ENCODE data around the gene KRTCAP2.
"Not testable (repeated sequence)": the region's sequence is repeated elsewhere in the genome, so short reads cannot be mapped to it uniquely, and the experiment has no call there.

The KRTCAP2 gene

GRCh38 chr1:155197901-155198546 is 24.9 kb upstream of the KRTCAP2 start:
- H3K4me1 ChIP-seq (ENCODE audit: control insufficient read depth, insufficient read depth, low read length) = peaks cover 15% of the 10 kb centered on the region
- no peak overlapping the region for H3K9ac ChIP-seq (ENCODE audit: low read depth, low read length)
- no peaks in the 10 kb centered on the region for H3K27me3 ChIP-seq (ENCODE audit: control insufficient read depth, insufficient read depth, low read length)
- H3K4me3 ChIP-seq (ENCODE audit: low read depth, low read length) = no peak overlapping the region
- H3K27ac ChIP-seq (ENCODE audit: low read depth, low read length) = peak overlapping the region; percentile 99
- no peaks in the 10 kb centered on the region for H3K9me3 ChIP-seq (ENCODE audit: control insufficient read depth, insufficient read depth, low read length)
- H3K36me3 ChIP-seq (ENCODE audit: control insufficient read depth, insufficient read depth, low read length) = peaks cover 64% of the 10 kb centered on the region

DNA sequence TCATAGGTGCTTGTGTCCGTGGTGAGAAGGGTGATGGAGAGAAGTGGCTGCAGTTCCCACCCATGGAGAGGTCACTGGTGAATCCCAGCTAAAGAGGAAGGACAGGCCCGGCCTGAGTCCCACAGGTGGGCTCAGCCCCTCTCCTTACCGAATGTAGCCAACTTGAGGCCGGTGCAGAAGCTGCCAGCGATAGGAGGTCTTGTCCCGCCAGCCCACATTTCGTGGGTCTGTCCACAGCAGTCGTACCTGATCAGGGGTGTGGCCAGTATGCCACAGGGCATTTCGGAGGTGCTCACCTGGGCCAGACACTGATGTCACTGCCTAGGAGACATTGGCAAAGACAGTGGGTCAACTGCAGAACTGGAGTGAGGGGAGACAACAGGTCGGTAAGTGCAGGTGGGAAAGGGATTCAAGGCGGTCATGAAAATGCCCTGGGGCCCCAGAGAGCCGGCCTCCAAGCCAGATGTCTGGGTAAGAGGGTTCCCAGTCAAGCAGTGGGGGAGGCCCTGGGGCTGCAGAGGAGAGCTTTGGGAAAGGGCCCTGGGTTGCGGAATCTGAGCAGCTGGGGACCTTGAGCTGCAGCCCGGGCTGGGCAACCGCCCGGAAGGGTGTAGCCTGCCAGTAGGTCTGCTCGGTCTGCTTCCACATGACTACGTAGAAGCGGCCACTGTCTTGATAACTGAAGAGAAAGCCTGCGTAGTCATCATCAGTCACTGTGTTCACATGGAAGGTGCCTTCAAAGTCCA is 24.0 kb upstream of the KRTCAP2 start:
- H3K9ac ChIP-seq (ENCODE audit: low read depth, low read length) = peak overlapping the region; percentile 59
- peak overlapping the region; percentile 98 for H3K4me3 ChIP-seq (ENCODE audit: low read depth, low read length)

DNA sequence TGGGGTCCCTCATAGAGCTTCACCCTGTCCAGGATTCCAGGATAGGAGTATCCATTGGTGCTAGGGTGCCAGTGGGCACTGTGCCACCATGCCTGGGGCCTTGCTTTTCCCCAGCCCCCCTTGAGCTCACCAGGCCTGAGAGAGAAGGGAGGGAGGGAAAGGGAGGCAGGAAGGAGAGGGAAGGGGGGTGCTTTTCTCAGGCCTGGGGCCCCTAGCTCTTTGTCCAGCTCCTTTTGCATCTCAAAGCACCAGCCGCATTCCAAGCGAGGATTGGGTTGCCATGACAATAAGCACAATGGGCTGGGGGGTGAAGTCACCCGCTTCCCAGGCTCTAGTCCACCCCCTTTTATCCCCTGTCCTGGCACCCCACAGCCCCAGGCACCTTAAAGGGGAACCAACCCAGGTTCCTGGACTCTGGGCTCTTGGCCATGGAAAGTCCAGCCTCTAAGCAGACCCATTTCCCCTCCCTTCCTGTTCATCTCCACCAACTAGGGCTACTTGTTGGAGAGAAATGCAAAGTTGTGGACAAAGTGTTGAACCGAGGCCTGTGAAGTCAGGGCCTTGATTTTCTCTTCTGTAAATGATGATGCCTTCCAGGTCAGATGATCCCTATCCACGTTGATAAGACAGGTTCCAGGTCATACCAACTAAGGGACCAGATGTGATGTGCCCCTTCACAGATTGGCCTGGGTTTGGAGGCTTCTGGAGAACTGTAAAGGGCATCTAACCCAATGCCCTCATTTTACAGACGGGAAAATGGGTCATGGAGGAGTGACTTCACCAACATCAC is 23.2 kb upstream of the KRTCAP2 start:
- Histone ChIP-seq H3K9ac (ENCODE audit: low read depth, low read length) (peak overlapping the region; percentile 88), H3K4me3 (ENCODE audit: low read depth, low read length) (peak overlapping the region; percentile 98), H3K36me3 (ENCODE audit: control insufficient read depth, insufficient read depth, low read length) (peaks cover 47% of the 10 kb centered on the region), H3K9me3 (ENCODE audit: control insufficient read depth, insufficient read depth, low read length) (no peaks in the 10 kb centered on the region), H3K4me1 (ENCODE audit: control insufficient read depth, insufficient read depth, low read length) (peaks cover 19% of the 10 kb centered on the region), H3K27ac (ENCODE audit: low read depth, low read length) (peak overlapping the region; percentile 99), H3K27me3 (ENCODE audit: control insufficient read depth, insufficient read depth, low read length) (peaks cover 3% of the 10 kb centered on the region; the same call in 1 of the 2 replicates)

More for the DNA sequence above, 24.0 kb upstream of the KRTCAP2 start:
- Histone ChIP-seq H3K4me1 (ENCODE audit: control insufficient read depth, insufficient read depth, low read length) (peaks cover 19% of the 10 kb centered on the region), H3K36me3 (ENCODE audit: control insufficient read depth, insufficient read depth, low read length) (peaks cover 55% of the 10 kb centered on the region), H3K27ac (ENCODE audit: low read depth, low read length) (peak overlapping the region; percentile 99), H3K27me3 (ENCODE audit: control insufficient read depth, insufficient read depth, low read length) (peaks cover 3% of the 10 kb centered on the region; the same call in 1 of the 2 replicates), H3K9me3 (ENCODE audit: control insufficient read depth, insufficient read depth, low read length) (no peaks in the 10 kb centered on the region)

- Histone ChIP-seq H3K4me3 (ENCODE audit: low read depth, low read length) (peak overlapping the region; percentile 98), H3K27ac (ENCODE audit: low read depth, low read length) (peak overlapping the region; percentile 99)
Observed at GRCh38 chr1:155195201-155196102, 22.3 kb upstream of the KRTCAP2 start.

GRCh38 chr1:155193991-155194240 is 20.8 kb upstream of the KRTCAP2 start:
- Histone ChIP-seq H3K36me3 (ENCODE audit: control insufficient read depth, insufficient read depth, low read length) (peaks cover 25% of the 10 kb centered on the region), H3K4me3 (ENCODE audit: low read depth, low read length) (peak overlapping the region; percentile 98), H3K9ac (ENCODE audit: low read depth, low read length) (peak overlapping the region; percentile 91), H3K27ac (ENCODE audit: low read depth, low read length) (peak overlapping the region; percentile 99), H3K4me1 (ENCODE audit: control insufficient read depth, insufficient read depth, low read length) (peaks cover 19% of the 10 kb centered on the region)
- not testable (repeated sequence) for H3K27me3 ChIP-seq (ENCODE audit: control insufficient read depth, insufficient read depth, low read length); H3K9me3 ChIP-seq (ENCODE audit: control insufficient read depth, insufficient read depth, low read length)

More at GRCh38 chr1:155195201-155196102, 22.3 kb upstream of the KRTCAP2 start:
- H3K27me3 ChIP-seq (ENCODE audit: control insufficient read depth, insufficient read depth, low read length) = peaks cover 3% of the 10 kb centered on the region; the same call in 1 of the 2 replicates
- H3K9ac ChIP-seq (ENCODE audit: low read depth, low read length) = peak overlapping the region; percentile 88
- no peaks in the 10 kb centered on the region for H3K9me3 ChIP-seq (ENCODE audit: control insufficient read depth, insufficient read depth, low read length)
- peaks cover 19% of the 10 kb centered on the region for H3K4me1 ChIP-seq (ENCODE audit: control insufficient read depth, insufficient read depth, low read length)
- peaks cover 38% of the 10 kb centered on the region for H3K36me3 ChIP-seq (ENCODE audit: control insufficient read depth, insufficient read depth, low read length)

DNA sequence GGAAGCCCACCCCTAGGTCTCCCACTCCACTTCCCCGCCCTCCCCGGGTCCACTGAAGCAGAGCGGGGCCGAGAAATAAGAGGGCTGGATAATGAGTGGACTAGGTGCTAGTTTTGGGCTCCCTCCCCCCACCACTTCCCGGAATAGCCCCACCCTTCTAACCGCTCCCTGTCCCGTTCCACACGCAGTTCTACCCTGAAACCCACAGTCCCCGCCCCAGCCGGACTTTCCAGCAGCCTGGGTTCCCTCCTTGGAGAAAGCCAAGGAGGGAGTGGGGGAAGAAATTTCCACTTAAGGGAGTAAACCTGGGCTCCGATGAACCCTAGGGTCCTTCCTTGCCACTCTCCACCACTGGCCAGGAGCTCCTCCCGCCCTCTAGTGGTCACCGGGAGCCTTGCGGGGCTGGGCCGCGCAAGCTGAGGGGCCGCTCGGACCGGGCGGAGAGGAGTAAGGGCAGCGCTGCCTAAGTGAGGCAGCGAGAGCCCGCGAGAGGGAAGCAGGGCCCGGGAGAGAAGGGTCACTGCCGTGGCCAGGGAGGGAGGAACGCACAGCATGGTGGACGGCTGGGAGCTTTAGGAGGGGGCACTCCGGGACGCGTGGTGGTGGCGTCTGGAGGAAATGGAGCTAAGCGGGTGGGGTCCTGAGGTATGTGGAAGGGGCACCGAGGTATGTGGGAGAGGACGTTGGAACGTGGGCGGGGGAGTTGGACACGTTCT is 20.3 kb upstream of the KRTCAP2 start:
- Histone ChIP-seq H3K4me3 (ENCODE audit: low read depth, low read length) (peak overlapping the region; percentile 98), H3K9me3 (ENCODE audit: control insufficient read depth, insufficient read depth, low read length) (no peaks in the 10 kb centered on the region)

DNA sequence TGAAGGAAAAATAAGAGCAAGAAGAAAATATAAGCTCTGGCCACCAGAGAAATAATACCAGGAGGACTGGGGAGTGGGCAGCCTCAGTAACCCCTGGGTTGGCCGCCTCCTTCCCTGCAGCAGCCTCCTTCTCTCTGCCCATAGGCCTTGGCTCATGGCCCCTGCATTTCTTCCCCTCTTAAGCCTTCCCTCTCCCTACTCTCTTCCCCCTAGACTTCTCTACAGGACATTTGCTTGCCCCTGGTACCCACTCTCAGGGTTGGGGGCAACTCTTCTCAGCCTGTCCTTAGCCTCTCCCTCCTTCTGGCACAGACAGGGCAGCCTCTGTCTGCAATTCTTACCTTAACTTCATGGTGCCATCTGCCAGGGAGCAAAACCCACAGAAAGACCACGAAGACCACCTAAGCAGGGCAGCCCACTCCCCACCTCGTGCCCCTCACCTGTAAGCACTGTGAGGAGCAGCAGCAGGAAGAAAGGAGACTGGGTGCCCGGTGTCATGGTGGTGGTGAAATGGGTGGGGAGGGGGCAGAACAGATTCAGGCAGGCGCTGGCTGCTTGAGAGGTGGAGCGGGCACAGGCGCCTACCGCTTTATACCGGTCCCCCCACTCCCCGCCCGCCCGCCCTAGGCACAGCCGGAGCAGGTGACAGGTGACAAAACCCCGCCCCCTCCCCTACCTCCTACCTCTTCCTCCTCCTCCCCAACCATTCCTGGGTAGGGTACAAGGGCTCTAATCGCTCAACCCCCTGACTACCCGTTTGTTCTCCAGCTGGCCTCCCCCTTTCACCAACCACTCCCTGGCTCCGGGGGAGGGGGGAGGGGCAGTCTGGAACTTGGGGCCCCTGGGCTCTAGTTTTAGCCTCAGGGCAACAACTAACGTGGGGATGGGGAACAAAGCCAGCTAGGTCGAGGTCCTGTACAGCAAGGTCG is 19.5 kb upstream of the KRTCAP2 start:
- Histone ChIP-seq H3K36me3 (ENCODE audit: control insufficient read depth, insufficient read depth, low read length) (peaks cover 12% of the 10 kb centered on the region), H3K27me3 (ENCODE audit: control insufficient read depth, insufficient read depth, low read length) (peaks cover 3% of the 10 kb centered on the region; the same call in 1 of the 2 replicates), H3K27ac (ENCODE audit: low read depth, low read length) (peak overlapping the region; percentile 99), H3K4me3 (ENCODE audit: low read depth, low read length) (peak overlapping the region; percentile 98), H3K9me3 (ENCODE audit: control insufficient read depth, insufficient read depth, low read length) (no peaks in the 10 kb centered on the region), H3K4me1 (ENCODE audit: control insufficient read depth, insufficient read depth, low read length) (peaks cover 17% of the 10 kb centered on the region), H3K9ac (ENCODE audit: low read depth, low read length) (peak overlapping the region; percentile 34; the same call in 1 of the 2 replicates)

More for the DNA sequence above, 20.3 kb upstream of the KRTCAP2 start:
- Histone ChIP-seq H3K27ac (ENCODE audit: low read depth, low read length) (peak overlapping the region; percentile 99), H3K4me1 (ENCODE audit: control insufficient read depth, insufficient read depth, low read length) (peaks cover 19% of the 10 kb centered on the region), H3K9ac (ENCODE audit: low read depth, low read length) (peak overlapping the region; percentile 91), H3K27me3 (ENCODE audit: control insufficient read depth, insufficient read depth, low read length) (peaks cover 3% of the 10 kb centered on the region; the same call in 1 of the 2 replicates), H3K36me3 (ENCODE audit: control insufficient read depth, insufficient read depth, low read length) (peaks cover 21% of the 10 kb centered on the region)

DNA sequence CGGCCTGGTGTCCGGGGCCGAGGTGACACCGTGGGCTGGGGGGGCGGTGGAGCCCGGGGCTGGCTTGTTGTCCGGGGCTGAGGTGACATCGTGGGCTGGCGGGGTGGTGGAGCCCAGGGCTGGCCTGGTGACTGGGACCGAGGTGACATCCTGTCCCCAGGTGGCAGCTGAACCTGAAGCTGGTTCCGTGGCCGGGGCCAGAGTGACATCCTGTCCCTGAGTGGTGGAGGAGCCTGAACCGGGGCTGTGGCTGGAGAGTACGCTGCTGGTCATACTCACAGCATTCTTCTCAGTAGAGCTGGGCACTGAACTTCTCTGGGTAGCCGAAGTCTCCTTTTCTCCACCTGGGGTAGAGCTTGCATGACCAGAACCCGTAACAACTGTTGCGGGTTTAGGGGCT is 18.8 kb upstream of the KRTCAP2 start:
- H3K27ac ChIP-seq (ENCODE audit: low read depth, low read length) = no peak overlapping the region
- peaks cover 5% of the 10 kb centered on the region for H3K36me3 ChIP-seq (ENCODE audit: control insufficient read depth, insufficient read depth, low read length)
- H3K4me1 ChIP-seq (ENCODE audit: control insufficient read depth, insufficient read depth, low read length) = peaks cover 11% of the 10 kb centered on the region
- no peaks in the 10 kb centered on the region for H3K9me3 ChIP-seq (ENCODE audit: control insufficient read depth, insufficient read depth, low read length)
- no peak overlapping the region for H3K9ac ChIP-seq (ENCODE audit: low read depth, low read length)
- peaks cover 3% of the 10 kb centered on the region; the same call in 1 of the 2 replicates for H3K27me3 ChIP-seq (ENCODE audit: control insufficient read depth, insufficient read depth, low read length)
- H3K4me3 ChIP-seq (ENCODE audit: low read depth, low read length) = no peak overlapping the region

DNA sequence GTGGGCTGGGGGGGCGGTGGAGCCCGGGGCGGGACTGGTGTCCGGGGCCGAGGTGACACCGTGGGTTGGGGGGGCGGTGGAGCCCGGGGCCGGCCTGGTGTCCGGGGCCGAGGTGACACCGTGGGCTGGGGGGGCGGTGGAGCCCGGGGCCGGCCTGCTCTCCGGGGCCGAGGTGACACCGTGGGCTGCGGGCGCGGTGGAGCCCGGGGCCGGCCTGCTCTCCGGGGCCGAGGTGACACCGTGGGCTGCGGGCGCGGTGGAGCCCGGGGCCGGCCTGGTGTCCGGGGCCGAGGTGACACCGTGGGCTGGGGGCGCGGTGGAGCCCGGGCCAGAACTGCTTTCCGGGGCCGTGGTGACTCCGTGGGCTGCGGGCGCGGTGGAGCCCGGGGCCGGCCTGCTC is 16.8 kb upstream of the KRTCAP2 start:
- H3K9me3 ChIP-seq (ENCODE audit: control insufficient read depth, insufficient read depth, low read length); H3K9ac ChIP-seq (ENCODE audit: low read depth, low read length); H3K4me3 ChIP-seq (ENCODE audit: low read depth, low read length); H3K27ac ChIP-seq (ENCODE audit: low read depth, low read length); H3K27me3 ChIP-seq (ENCODE audit: control insufficient read depth, insufficient read depth, low read length); H3K36me3 ChIP-seq (ENCODE audit: control insufficient read depth, insufficient read depth, low read length): not testable (repeated sequence)
- H3K4me1 ChIP-seq (ENCODE audit: control insufficient read depth, insufficient read depth, low read length) = peaks cover 18% of the 10 kb centered on the region
